Progenitor cell of endocrine pancreas (in vitro differentiated cells): Measurements from ENCODE around the gene SH3TC2. TPM values are rescaled to one million over a fixed set of nuclear protein-coding genes. Genes with fewer than 3 reads are reported as not detected.

Experiments
- DNase-seq: peaks from one replicate; pipeline ENCODE4 v3.0.0; 2021; ENCODE audit warnings: low spot score; ENCODE audit not compliant: unreplicated experiment
- H3K27ac Mint-ChIP-seq: 2 replicates; pipeline ENCODE4 v1.8.0; 2021; ENCODE audit warnings: mild to moderate bottlenecking, moderate library complexity, mixed read lengths
- H3K27me3 Mint-ChIP-seq: 2 replicates; pipeline ENCODE4 v1.8.0; 2021; ENCODE audit warnings: mixed read lengths
- H3K36me3 Mint-ChIP-seq: 2 replicates; pipeline ENCODE4 v1.8.0; 2022; ENCODE audit warnings: mixed read lengths; ENCODE audit not compliant: insufficient read depth
- H3K4me1 Mint-ChIP-seq: 2 replicates; pipeline ENCODE4 v1.8.0; 2021; ENCODE audit warnings: low read depth, mixed read lengths
- H3K4me3 Mint-ChIP-seq: 2 replicates; pipeline ENCODE4 v1.8.0; 2021; ENCODE audit warnings: low read depth, mild to moderate bottlenecking, moderate library complexity, mixed read lengths
- H3K9me3 Mint-ChIP-seq: 2 replicates; pipeline ENCODE4 v1.8.0; 2021; ENCODE audit warnings: low read depth, mixed read lengths
- total RNA-seq: library from RNA; stranded (reverse); gene quantifications from 2 replicates; pipeline ENCODE4 v1.2.1, GENCODE V29; 2021
- TF ChIP-seq, protein P1 (sequence below): fragments of 200-600 bp; sonication (generic); IDR thresholded peaks from one replicate; pipeline ENCODE4 v1.5.0; 2021; ENCODE audit warnings: antibody characterized with exemption, mild to moderate bottlenecking; ENCODE audit not compliant: unreplicated experiment

The SH3TC2 gene
- total RNA-seq, 1 donor from 2014 or later, result 2.1 TPM

DNA sequence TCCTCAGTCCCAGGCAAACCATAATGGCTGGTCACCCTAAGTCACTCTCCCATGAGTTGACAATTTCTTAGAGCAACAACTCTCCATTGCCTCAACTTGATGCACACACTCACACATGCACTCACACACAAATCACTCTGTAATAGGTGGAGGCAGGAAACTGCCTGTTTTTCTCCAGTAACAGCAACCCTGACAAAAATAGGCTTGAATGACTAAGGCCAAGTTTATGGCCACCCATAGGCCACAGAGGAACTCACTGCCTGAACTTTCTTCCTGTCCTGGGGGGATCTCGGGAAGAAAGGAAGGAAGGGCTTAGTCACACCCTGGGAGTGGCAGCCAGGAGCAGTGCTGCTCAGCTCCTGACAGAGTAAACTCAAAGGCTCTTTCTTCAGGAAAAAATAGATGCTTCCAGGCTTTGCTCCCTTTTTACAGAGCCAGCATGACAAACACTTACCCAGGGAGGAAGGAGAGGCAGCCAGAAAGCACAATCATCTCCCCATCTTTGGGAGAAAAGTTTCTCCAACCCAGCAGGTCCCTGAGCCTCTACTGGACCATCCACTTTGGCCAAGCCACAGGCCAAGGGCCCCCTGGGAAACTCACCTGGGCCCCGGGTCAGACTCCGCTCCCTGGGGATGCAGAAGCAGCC is 368 bp downstream of the SH3TC2 start:
- H3K27ac Mint-ChIP-seq, result no peak overlapping the region
- no peak for DNase-seq
- peaks cover 13% of the 10 kb centered on the region for H3K4me1 Mint-ChIP-seq

DNA sequence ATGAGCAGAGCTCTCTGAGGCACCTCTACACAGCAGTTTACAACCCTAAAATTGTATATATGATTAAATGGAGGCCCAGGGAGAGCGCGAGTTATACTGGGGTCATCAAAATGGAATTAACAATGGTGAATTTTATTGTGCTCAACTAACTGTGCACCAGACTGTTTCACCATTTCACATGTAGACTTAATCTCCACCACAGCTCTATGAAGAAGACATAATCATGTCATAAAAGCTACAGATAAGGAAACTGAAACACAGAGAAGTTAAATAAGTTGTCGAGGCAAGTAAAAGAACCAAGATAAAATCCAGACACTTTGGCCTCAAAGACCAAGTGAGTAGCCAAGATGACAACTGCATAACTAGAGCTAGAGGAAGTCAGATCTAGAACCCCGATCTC is 1.5 kb downstream of the SH3TC2 start:
- Mint-ChIP-seq H3K9me3 (peaks cover 3% of the 10 kb centered on the region), H3K4me1 (peaks cover 13% of the 10 kb centered on the region), H3K27ac (no peak overlapping the region), H3K36me3 (no peaks in the 10 kb centered on the region), H3K4me3 (no peak overlapping the region), H3K27me3 (no peaks in the 10 kb centered on the region)
- TF ChIP-seq, protein P1, sequence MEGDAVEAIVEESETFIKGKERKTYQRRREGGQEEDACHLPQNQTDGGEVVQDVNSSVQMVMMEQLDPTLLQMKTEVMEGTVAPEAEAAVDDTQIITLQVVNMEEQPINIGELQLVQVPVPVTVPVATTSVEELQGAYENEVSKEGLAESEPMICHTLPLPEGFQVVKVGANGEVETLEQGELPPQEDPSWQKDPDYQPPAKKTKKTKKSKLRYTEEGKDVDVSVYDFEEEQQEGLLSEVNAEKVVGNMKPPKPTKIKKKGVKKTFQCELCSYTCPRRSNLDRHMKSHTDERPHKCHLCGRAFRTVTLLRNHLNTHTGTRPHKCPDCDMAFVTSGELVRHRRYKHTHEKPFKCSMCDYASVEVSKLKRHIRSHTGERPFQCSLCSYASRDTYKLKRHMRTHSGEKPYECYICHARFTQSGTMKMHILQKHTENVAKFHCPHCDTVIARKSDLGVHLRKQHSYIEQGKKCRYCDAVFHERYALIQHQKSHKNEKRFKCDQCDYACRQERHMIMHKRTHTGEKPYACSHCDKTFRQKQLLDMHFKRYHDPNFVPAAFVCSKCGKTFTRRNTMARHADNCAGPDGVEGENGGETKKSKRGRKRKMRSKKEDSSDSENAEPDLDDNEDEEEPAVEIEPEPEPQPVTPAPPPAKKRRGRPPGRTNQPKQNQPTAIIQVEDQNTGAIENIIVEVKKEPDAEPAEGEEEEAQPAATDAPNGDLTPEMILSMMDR, result no peak
- DNase-seq, result no peak

More for the DNA sequence above, 368 bp downstream of the SH3TC2 start:
- TF ChIP-seq, protein P1, result no peak
- Mint-ChIP-seq H3K9me3 (no peaks in the 10 kb centered on the region), H3K36me3 (no peaks in the 10 kb centered on the region), H3K4me3 (no peak overlapping the region), H3K27me3 (no peaks in the 10 kb centered on the region)

DNA sequence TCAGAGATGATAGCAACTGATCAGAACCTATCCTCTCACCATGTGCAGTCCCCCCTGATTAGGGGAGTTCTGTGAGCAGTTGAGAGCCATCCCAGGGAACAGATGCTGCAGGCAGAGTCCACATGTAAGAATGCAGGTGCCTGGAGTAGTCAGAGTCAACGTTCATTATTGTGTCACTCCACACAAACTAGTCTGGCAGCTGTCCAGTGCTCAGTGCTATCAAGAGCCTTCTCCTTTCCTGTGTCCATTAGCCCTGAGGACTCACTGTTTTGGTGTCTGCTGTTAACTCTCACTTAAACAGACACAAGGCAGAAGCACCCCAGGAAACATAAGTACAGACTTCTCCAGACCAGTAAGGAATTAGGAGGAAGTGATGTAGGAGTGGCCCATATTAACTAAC is 2.5 kb downstream of the SH3TC2 start:
- Mint-ChIP-seq H3K36me3 (no peaks in the 10 kb centered on the region), H3K9me3 (peaks cover 3% of the 10 kb centered on the region), H3K27ac (no peak overlapping the region)

DNA sequence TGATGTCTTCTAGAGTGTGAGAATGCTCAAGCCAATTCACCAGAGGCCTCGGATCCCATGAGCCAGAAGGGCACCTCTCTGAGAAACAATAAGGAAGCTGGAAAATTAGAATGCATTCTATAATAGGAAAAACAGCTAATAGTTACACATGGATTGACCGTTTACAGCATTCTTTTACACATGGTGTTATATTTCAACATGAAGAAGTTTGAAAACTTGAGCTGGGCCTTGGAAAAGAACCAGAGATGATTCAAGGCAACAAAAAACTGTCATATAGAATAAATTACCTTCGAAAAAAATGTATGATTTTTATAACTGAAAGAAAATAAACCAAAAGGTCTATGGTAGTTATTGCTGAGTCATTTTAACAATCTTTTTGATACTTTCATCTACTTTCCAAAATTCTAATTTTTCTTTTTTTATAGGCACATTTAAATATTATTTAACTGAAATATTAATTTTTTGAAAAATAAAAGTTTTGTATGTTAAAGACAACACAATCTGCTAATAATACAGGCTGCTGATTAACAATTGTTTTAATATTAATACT is 6.2 kb downstream of the SH3TC2 start:
- H3K4me1 Mint-ChIP-seq, result no peaks in the 10 kb centered on the region
- no peak overlapping the region for H3K27ac Mint-ChIP-seq
- DNase-seq, result no peak
- H3K9me3 Mint-ChIP-seq, result peaks cover 3% of the 10 kb centered on the region
- H3K36me3 Mint-ChIP-seq, result no peaks in the 10 kb centered on the region
- TF ChIP-seq, protein P1, result no peak
- H3K27me3 Mint-ChIP-seq, result no peaks in the 10 kb centered on the region
- no peak overlapping the region for H3K4me3 Mint-ChIP-seq

More for the DNA sequence above, 2.5 kb downstream of the SH3TC2 start:
- Mint-ChIP-seq H3K27me3 (no peaks in the 10 kb centered on the region), H3K4me1 (peaks cover 13% of the 10 kb centered on the region), H3K4me3 (no peak overlapping the region)
- TF ChIP-seq, protein P1, result no peak
- no peak for DNase-seq

DNA sequence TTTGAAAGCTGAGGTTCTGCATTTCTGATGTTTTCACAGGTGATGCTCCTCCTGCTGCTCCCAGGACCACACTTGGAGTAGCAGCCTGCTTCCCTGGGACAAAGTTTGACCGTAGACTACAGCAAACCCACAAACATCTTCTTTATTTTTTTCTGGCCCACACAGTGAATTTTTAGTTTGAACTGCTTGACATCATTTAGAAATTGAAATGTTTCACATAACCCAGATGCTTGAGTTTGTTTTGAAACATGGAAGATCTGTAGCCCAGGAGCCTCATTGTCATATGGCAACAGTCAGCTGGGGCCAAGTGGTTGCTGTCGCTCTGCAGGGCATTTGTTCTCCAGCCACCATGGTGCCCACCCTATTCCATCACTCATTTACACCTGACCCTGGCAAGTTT is 8.4 kb downstream of the SH3TC2 start:
- no peak overlapping the region for H3K27ac Mint-ChIP-seq
- H3K9me3 Mint-ChIP-seq, result peaks cover 3% of the 10 kb centered on the region
- no peak for DNase-seq
- H3K4me1 Mint-ChIP-seq, result peaks cover 4% of the 10 kb centered on the region
- H3K36me3 Mint-ChIP-seq, result no peaks in the 10 kb centered on the region
- no peak overlapping the region for H3K4me3 Mint-ChIP-seq
- TF ChIP-seq, protein P1, result no peak
- no peaks in the 10 kb centered on the region for H3K27me3 Mint-ChIP-seq
